OCI-LY7 (cell line): ENCODE data around the gene XYLT1.

Experiments
- CTCF ChIP-seq: fragments of 200-600 bp; sonication (generic); conservative IDR thresholded peaks from 2 replicates; pipeline ENCODE4 v1.5.1; 2014; ENCODE audit warnings: mild to moderate bottlenecking, antibody characterized with exemption, low read length, moderate library complexity, mixed read lengths
- EZH2phosphoT487 ChIP-seq: fragments of 200-600 bp; sonication (generic); IDR thresholded peaks from 2 replicates; pipeline ENCODE4 v1.6.1; 2018; ENCODE audit warnings: low read depth, borderline replicate concordance, mild to moderate bottlenecking, mixed run types, antibody characterized with exemption, low read length, moderate library complexity, mixed read lengths

GRCh38 chr16:17133851-17134250, 336.9 kb downstream of the XYLT1 start:
- TF ChIP-seq EZH2phosphoT487 = no peak
- no peak for TF ChIP-seq CTCF
